Mucosa of rectum (tissue), 2 donors: ENCODE data around the gene SEPTIN14.
"Not testable (repeated sequence)": the region's sequence is repeated elsewhere in the genome, so short reads cannot be mapped to it uniquely, and the experiment has no call there.

ENCODE experiments used
- H3K27ac ChIP-seq, 2 donors: one replicate each; pipeline ENCODE4 v1.7.0; 2013; ENCODE audit warnings: inconsistent platforms in 2 of 2, low read depth in 2 of 2, low read length in 2 of 2
- H3K27me3 ChIP-seq, 2 donors: one replicate each; pipeline ENCODE4 v1.7.0; 2013; ENCODE audit warnings: low read length in 2 of 2; ENCODE audit not compliant: control insufficient read depth in 2 of 2, insufficient read depth in 2 of 2
- H3K36me3 ChIP-seq, 2 donors: one replicate each; pipeline ENCODE4 v1.7.0; 2013; ENCODE audit warnings: low read length in 2 of 2; ENCODE audit not compliant: control insufficient read depth in 2 of 2, insufficient read depth in 2 of 2
- H3K4me1 ChIP-seq, 2 donors: one replicate each; pipeline ENCODE4 v1.7.0; 2013; ENCODE audit warnings: low read length in 2 of 2, mild to moderate bottlenecking in 1 of 2; ENCODE audit not compliant: control insufficient read depth in 2 of 2, insufficient read depth in 2 of 2
- H3K4me3 ChIP-seq, 2 donors: one replicate each; pipeline ENCODE4 v1.7.0; 2013; ENCODE audit warnings: low read length in 2 of 2
- H3K9ac ChIP-seq, 2 donors: one replicate each; pipeline ENCODE4 v1.7.0; 2013; ENCODE audit warnings: low read length in 2 of 2, low read depth in 1 of 2, mild to moderate bottlenecking in 1 of 2
- H3K9me3 ChIP-seq, 2 donors: one replicate each; pipeline ENCODE4 v1.7.0; 2013; ENCODE audit warnings: low read length in 2 of 2; ENCODE audit not compliant: control insufficient read depth in 2 of 2
- donor health status: healthy.
- donor health status: Normal muscosa, but diverticular disease.

Gene SEPTIN14

DNA sequence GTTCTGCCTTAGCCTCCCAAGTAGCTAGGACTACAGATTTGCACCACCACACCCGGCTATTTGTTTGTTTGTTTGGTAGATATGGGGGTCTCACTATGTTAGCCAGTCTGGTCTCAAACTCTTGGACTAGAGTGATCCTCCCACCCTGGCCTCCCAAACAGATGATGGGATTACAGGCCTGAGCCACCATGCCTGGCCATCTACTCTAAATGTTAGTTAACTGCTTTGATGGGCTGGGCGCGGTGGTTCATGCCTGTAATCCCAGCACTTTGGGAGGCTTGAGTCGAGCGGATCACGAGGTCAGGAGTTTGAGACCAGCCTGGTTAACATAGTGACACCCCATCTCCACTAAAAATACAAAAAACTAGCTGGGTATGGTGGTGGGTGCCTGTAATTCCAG, 74.8 kb downstream of the SEPTIN14 start:
- Histone ChIP-seq H3K9me3 (no peaks in the 10 kb centered on the region), H3K27me3 (no peaks in the 10 kb centered on the region), H3K27ac (no peak overlapping the region), H3K9ac (no peak overlapping the region), H3K4me1 (no peaks in the 10 kb centered on the region), H3K36me3 (no peaks in the 10 kb centered on the region), H3K4me3 (no peak overlapping the region)

- no peak overlapping the region for H3K9ac ChIP-seq
- H3K27me3 ChIP-seq: no peaks in the 10 kb centered on the region
- H3K9me3 ChIP-seq: no peaks in the 10 kb centered on the region
- H3K4me3 ChIP-seq: no peak overlapping the region
- no peaks in the 10 kb centered on the region for H3K4me1 ChIP-seq
- no peaks in the 10 kb centered on the region for H3K36me3 ChIP-seq
- no peak overlapping the region for H3K27ac ChIP-seq
Observed at GRCh38 chr7:55786901-55787300, 75.7 kb downstream of the SEPTIN14 start.

- H3K4me3 ChIP-seq, H3K9ac ChIP-seq, H3K36me3 ChIP-seq, H3K27ac ChIP-seq, H3K4me1 ChIP-seq, H3K9me3 ChIP-seq, H3K27me3 ChIP-seq: not testable (repeated sequence)
Observed at GRCh38 chr7:55785444-55785843, 77.1 kb downstream of the SEPTIN14 start.

GRCh38 chr7:55784151-55784550, 78.4 kb downstream of the SEPTIN14 start:
- Histone ChIP-seq H3K36me3 (no peaks in the 10 kb centered on the region), H3K27ac (no peak overlapping the region), H3K27me3 (no peaks in the 10 kb centered on the region), H3K9ac (no peak overlapping the region), H3K4me1 (no peaks in the 10 kb centered on the region), H3K9me3 (no peaks in the 10 kb centered on the region), H3K4me3 (no peak overlapping the region)

GRCh38 chr7:55778631-55779030, 83.9 kb downstream of the SEPTIN14 start:
- no peak overlapping the region for H3K4me3 ChIP-seq
- H3K9me3 ChIP-seq: no peaks in the 10 kb centered on the region
- H3K36me3 ChIP-seq: no peaks in the 10 kb centered on the region
- no peaks in the 10 kb centered on the region for H3K27me3 ChIP-seq
- no peak overlapping the region for H3K9ac ChIP-seq
- H3K4me1 ChIP-seq: no peaks in the 10 kb centered on the region
- no peak overlapping the region for H3K27ac ChIP-seq

DNA sequence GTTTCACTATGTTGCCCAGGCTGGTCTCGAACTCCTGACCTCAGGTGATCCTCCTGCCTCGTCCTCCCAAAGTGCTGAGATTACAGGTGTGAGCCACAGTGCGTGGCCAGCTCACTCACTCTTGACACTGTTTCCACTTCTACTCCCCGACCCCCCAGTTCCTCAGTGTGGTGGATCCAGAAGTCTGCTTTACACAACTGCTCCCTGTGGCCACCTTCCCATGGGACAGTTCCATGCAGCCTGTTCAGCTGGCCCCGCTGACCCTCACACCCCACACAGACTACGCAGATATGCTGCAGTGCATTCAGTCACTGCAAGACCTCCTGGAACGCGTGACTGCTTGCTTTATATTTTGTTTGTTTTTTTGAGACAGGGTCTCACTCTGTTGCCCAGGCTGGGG, 86.4 kb downstream of the SEPTIN14 start:
- Histone ChIP-seq H3K27ac (no peak overlapping the region), H3K9me3 (no peaks in the 10 kb centered on the region), H3K27me3 (no peaks in the 10 kb centered on the region), H3K36me3 (no peaks in the 10 kb centered on the region), H3K4me3 (no peak overlapping the region), H3K4me1 (no peaks in the 10 kb centered on the region), H3K9ac (no peak overlapping the region)

GRCh38 chr7:55775051-55775420, 87.5 kb downstream of the SEPTIN14 start:
- Histone ChIP-seq H3K27ac (no peak overlapping the region), H3K36me3 (no peaks in the 10 kb centered on the region), H3K9ac (no peak overlapping the region), H3K4me3 (no peak overlapping the region), H3K9me3 (no peaks in the 10 kb centered on the region), H3K4me1 (no peaks in the 10 kb centered on the region), H3K27me3 (no peaks in the 10 kb centered on the region)

DNA sequence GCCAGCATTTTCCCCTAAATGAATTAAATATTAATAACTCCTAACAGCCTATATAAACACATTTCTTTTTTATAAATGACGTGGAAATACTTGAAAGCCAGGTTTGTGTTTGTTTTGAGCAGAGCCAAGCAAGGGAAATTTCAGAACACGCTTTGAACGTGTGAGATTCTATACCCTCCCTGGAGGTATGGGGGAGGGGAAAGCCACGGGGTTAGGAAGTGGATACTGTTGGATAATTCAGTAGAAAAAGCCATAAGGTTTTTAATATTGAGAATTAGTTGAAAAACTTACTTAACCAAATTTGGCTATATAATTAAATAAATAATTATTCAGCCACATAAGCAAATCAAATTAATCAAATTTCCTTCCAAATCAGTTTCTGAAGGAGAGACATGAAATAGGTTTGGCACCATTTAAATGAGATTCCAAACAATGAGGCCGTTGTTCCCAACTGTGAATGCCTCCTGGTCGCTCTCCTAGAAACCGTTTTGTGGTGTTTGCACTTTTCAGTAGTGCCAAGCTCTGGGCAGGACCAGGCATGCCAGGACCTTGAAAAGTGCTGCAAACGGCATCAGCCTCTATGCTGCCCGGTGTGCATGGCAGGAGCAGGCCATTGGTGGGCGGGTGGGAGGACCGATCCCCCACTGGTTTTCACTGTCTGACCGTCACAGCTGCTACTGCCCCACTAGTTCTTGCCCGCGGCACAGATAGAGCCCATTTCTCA, 88.1 kb downstream of the SEPTIN14 start:
- Histone ChIP-seq H3K27ac (no peak overlapping the region), H3K36me3 (no peaks in the 10 kb centered on the region), H3K9me3 (no peaks in the 10 kb centered on the region), H3K4me1 (no peaks in the 10 kb centered on the region), H3K9ac (no peak overlapping the region), H3K27me3 (no peaks in the 10 kb centered on the region), H3K4me3 (no peak overlapping the region)

DNA sequence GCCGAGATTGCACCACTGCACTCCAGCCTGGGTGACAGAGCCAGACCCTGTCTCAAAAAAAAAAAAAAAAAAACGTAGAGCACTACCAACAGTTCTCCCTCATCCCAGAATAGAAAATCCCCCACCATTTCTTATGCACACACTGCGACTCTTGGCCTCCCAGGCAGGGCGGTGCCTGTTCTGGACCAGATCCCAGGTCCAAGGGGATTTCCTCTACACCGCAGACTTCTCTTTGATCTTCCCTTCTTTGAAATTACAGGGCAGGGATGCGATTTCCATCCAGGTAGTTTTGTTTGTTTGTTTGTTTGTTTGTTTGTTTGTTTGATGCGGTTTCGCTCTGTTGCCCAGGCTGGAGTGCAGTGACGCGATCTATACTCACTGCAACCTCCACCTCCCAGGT, 91.8 kb downstream of the SEPTIN14 start:
- no peaks in the 10 kb centered on the region for H3K36me3 ChIP-seq
- no peak overlapping the region for H3K27ac ChIP-seq
- no peaks in the 10 kb centered on the region for H3K4me1 ChIP-seq
- no peak overlapping the region for H3K4me3 ChIP-seq
- H3K9me3 ChIP-seq: no peaks in the 10 kb centered on the region
- no peaks in the 10 kb centered on the region for H3K27me3 ChIP-seq
- H3K9ac ChIP-seq: no peak overlapping the region

- H3K27ac ChIP-seq, H3K9ac ChIP-seq, H3K36me3 ChIP-seq, H3K4me1 ChIP-seq, H3K27me3 ChIP-seq, H3K9me3 ChIP-seq, H3K4me3 ChIP-seq: not testable (repeated sequence)
Observed at GRCh38 chr7:55753274-55753862, 109.2 kb downstream of the SEPTIN14 start.
